Measurements from ENCODE around the gene MDP1.

The MDP1 gene

GRCh38 chr14:24195186-24196070, 20.4 kb downstream of the MDP1 start, which contains the start of gene TM9SF1:
Gene TM9SF1, minus strand, starts transcription at chr14:24195441. Its CDS starts 422 bp downstream, at chr14:24195019.
- DNase-seq = peak; percentile 70

GRCh38 chr14:24194873-24195185, 21.0 kb downstream of the MDP1 start:
- no peak for DNase-seq

GRCh38 chr14:24194186-24194872, 21.5 kb downstream of the MDP1 start:
- DNase-seq = peak; percentile 1

- peak; percentile 0 for DNase-seq
These were observed 22.9 kb downstream of the MDP1 start for GRCh38 chr14:24192933-24193332.

GRCh38 chr14:24190416-24190815, 25.4 kb downstream of the MDP1 start:
- DNase-seq = peak; percentile 0

GRCh38 chr14:24189460-24189859, 26.4 kb downstream of the MDP1 start:
- no peak for DNase-seq

- no peak for DNase-seq
These were observed 26.8 kb downstream of the MDP1 start for GRCh38 chr14:24189059-24189375.

- peak; percentile 95 for DNase-seq
These were observed 27.4 kb downstream of the MDP1 start, which contains the start of gene IPO4 for GRCh38 chr14:24188251-24189058. Gene IPO4, minus strand, starts transcription at chr14:24188816. Its CDS starts 29 bp downstream, at chr14:24188787.

GRCh38 chr14:24187539-24187915, 28.3 kb downstream of the MDP1 start:
- DNase-seq = no peak

GRCh38 chr14:24186831-24187538, 28.9 kb downstream of the MDP1 start:
- no peak for DNase-seq

GRCh38 chr14:24185741-24186140, 30.1 kb downstream of the MDP1 start:
- DNase-seq = no peak

- DNase-seq = no peak
These were observed 30.8 kb downstream of the MDP1 start for GRCh38 chr14:24185026-24185425.

- DNase-seq = no peak
These were observed 31.5 kb downstream of the MDP1 start for GRCh38 chr14:24184104-24184970.

GRCh38 chr14:24183014-24183481, 32.8 kb downstream of the MDP1 start:
- DNase-seq = no peak

- DNase-seq = no peak
These were observed 33.6 kb downstream of the MDP1 start for GRCh38 chr14:24182110-24182882.

- no peak for DNase-seq
These were observed 34.3 kb downstream of the MDP1 start for GRCh38 chr14:24181371-24182077.

- DNase-seq = peak; percentile 25
These were observed 35.7 kb downstream of the MDP1 start for GRCh38 chr14:24179961-24180796.

GRCh38 chr14:24179294-24179960, 36.4 kb downstream of the MDP1 start:
- DNase-seq = no peak
